HG02885 (cell line): Measurements from ENCODE around the gene EFR3B.

ENCODE experiments used
- ATAC-seq: cut with Tn5 transposase; IDR thresholded peaks from one replicate; pipeline ENCODE4 v1.9.1; 2021; ENCODE audit warnings: mild to moderate bottlenecking; ENCODE audit not compliant: unreplicated experiment, poor library complexity

Gene EFR3B

DNA sequence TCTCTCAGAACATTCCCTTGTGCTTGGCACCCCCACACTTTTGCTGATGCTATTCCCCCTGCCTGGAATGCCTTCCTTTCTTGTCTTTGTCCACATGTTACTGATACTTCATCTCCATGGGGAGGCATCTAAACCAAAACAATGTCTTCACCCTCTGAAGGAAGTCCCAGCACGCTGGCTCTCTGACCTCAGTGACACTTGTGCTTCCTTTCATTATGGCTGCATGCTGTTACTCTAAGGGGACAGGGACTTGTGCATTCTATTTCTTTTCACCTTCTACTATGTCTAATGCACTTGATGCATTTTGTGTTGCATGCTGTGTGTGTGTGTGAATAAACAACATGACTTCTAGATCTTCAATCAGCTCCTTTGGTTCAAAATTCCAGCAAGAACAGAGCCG is 24.6 kb downstream of the EFR3B start:
- ATAC-seq: no peak

DNA sequence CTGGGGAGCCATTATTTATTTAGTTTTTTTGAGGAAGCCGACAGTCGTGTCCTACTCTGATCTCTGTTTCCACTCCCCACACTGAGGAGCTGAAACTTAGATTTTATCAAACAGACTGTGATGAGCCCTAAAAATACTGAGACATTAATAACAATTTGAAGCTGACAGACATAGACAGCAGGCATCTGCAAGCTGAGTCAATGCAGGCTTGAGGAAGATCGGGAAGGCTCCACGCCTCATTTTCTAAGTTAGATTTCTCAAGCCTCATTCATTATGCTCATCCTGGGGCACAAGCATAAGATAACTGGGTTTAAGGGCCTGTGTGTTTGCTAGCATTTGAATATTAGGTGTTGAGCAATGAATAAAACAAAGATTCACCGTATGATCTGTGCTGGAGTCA is 26.3 kb downstream of the EFR3B start:
- ATAC-seq: no peak

DNA sequence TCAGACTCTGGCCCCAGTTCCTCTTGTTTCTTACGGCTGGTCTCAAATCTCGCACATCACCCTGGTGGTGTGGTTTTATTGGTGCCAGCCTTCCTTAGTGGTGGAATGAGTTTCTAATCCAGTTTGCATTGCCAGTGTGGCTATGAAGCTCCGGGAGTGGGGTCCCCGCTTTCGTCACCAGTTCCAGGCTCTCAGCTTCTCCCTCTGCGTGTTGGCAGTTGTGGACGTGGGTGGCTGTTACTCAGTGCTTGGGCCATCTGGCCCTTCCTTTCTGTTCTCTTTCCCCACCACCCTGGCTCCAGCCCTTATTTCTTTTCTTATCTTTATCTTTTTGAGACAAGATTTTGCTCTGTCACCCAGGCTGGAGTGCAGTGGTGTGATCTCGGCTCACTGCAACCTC is 30.1 kb downstream of the EFR3B start:
- ATAC-seq: no peak

DNA sequence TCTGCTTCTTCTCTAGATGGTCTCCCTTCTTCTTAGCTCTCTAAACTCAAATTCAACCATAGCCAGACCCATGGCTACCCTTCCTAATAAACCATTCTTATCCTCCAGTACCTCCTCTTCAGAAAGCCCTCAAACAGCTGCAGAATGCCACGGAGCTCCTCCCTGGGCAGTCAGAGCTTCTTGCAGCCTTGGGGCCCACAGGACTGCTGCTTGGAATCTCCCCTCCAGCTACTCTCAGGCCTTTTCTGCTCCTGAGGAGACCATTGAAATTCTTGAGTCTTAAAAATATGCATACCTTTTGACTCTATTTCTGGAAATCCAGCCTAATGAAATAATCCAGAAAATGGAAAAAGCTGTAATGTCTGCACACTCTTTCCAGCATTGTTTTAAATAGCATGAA is 30.7 kb downstream of the EFR3B start:
- no peak for ATAC-seq

DNA sequence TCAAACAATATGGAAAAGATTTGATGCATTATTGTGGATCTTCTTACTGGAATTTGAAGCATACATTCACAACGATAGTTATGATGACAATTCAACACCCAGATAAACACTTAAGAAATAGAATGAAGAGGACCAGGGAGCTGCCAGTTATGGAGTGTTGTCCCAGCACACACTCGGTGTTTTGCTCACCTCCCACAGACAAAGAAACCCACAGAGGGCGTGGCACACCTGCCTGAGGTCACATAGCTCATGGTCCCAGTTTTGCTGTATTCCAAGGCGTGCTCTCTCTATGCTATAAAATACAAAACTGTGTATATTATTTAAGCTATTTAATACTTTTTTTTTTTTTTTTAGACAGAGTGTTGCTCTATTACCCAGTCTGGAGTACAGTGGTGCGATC is 31.1 kb downstream of the EFR3B start:
- no peak for ATAC-seq

DNA sequence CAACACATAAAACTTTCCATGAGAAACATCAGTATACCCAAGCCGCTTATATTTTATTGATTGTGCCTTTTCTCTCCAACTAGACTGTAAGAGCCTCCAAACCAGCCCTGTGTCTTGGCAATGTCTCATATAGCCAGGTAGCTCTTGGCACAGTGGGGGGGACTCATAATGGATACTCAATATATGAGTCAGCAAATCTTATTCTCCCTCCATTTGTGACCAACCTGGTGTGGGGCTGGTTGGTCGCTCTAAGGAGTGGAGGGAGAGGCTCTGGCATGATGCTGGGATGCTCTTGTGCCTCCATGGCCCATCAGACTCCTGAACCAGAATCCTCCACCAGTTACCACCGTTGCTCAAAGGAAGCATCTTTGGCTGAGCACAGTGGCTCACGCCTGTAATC is 32.0 kb downstream of the EFR3B start:
- ATAC-seq: no peak

DNA sequence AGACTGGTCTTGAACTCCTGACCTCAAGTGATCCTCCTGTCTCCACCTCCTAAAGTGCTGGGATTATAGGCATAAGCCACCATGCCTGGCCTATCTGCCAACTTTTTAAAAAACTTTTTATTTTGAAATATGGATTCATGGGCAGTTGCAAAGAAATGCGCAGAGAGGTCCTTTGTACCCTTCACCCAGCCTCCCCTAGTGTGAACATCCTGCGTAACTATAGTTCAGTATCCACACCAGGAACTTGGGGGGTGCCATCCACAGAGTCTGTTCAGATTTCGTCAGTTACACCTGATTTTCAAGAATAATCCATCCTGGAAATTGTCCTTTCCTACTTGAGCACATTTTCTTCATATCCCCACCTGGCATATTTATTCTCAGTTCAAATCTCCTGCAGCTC is 33.0 kb downstream of the EFR3B start:
- no peak for ATAC-seq

DNA sequence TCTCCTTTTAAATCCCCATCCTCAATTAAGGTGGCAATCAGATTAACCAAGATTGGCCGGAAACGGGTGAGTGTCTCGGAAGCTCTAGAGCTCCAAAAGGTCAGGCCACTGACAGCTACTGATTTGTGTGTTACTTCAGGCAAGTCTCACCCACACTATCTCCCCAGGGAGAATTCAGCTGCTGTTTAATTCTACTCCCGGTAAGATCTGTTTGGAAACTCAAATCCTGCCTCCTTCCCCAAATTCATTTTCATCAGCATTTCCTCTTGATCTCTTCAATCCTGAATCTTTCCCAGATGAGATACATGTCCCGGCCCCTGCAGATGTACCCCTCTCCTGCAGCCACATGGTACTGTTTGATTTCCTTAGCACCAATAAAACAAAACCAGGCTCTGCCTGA is 34.9 kb downstream of the EFR3B start:
- ATAC-seq: no peak

DNA sequence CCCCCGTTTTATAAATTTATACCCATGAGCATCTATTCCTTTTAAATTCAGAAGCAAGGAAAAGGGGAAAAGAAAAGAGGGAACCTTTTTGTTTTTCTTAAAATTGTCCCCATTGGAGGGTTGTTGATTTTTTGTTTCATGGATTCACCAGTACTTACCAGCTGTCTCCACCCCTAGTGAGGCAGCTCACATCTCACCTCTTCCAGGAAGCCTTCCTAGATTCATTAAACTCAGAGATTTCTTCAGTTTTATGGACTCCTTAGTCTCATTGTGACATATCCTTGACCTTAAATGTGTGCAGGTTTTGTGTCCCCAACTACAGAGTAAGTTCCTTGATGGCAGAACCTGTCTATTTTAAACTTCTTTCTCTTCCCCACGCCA is 35.9 kb downstream of the EFR3B start:
- ATAC-seq: no peak

DNA sequence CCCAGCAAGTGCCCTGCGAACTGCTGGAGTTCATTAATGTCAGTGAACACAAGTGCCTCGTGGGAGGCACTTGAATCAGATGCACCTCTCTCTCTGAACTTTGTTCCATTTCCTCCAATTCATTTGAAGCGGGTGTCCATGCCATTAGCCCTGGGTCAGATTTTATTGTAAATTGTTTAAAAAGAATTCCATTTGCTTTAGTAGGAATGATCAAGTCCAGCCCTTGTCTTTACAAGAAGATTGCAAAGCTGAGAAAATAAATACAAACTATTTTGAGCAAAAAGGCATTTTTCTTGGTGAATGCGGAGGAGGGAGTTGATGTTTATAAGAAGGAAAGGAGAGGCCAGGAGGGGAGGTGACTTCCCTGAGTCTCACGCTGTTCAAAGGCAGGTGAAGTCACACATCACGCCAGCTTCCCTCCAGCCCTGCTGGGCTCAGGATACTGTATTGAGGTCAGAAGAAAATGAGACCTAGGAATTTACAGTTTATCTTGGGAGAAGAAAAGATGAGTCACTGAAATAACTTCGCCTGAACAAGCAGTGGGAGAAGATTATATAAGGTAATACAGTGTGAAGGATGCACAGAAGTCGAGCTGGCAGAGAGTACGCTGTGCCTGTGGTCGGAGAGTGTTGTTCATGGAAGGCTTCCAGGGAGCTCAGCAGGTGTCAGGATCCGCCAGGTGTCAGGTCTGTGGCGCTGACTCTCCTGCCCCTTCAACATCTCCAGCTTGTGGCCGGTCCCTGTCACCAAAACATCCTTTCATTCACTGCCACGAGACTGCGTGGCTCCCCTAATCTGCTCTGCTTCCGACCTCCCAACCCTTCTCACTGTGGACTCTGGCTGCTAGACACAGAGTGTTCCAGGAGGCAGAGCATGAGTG is 36.5 kb downstream of the EFR3B start:
- ATAC-seq: no peak

DNA sequence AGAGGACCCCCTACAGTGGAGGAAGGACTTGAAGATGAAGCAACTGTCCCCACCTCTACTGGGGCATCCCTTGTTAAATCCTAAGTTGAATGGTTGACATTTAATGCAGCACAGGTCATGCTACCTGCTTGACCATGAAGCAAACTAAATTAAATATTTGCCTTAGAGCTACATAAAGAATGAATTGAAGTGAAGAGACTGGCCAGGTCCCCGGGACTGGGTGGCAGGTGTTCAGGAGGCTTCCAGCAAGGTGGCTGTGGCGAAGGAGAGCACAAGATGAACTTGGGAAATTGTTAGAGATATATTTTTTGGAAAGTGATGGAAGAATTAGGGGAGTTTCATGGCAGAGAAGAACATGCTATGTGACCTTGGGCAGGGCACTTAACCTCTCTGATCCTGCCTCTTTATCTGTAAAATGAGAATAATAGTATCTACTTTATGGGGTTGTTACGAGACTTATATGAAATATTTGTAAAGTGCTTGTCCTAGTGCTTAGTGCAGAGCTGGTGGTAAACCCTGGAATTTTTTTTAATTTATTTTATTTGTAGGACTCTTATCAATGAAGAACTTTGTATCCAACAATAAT is 37.3 kb downstream of the EFR3B start:
- ATAC-seq: no peak

DNA sequence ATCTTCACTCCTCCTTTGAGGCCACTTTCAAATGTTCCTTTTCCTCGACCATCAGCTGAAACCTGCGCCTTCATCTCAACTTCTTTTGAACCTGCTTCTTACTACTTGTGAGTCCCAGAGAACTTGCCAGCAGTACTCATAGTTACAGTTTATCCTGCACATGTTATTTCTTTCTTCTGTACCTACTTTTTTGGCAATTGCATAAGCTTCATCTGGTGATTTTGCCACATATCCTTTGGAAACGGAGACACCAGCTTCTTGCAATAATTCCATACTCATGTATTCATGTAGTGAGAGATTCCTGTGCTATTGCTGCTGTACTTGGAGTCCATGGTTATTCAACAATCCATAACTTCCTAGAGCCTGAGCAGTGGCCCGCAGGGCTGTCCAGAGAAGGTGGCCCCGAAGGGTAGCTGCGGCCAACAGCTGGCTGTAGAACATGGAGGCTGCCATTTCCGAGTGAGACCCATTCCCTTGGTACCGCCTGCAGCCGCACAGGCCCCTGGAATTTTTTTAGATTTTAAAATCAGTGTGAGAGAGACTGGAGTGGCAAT is 39.4 kb downstream of the EFR3B start:
- no peak for ATAC-seq

DNA sequence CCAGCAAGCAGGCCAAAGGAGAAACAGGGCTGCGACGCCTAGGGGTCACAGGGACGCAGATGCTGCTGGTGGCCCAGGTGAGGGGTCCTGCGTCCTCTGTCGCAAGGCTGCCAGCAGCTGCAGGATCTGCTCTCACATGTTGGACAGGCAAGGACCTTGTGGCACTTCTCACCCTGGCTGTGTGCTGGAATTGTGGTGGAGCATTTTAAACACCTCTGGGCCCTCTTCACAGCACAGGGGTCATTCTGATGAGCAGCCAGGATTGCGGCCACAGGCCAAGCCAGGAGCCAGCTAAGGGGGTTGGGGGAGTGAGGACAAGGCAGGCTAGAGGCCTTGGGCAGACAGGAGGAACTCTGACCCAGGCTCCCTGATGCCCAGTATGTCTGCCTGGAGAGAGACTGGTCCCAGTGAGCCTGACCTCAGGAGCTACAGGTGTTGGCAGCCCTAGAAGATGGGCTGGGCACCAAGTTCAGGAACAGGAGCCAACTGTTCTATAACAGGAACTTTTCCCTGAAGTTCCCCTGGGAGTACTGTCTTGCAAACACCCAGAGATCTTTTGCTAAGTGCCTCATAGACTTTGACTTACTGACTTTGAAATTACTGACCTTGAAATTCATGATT is 40.2 kb downstream of the EFR3B start:
- no peak for ATAC-seq

DNA sequence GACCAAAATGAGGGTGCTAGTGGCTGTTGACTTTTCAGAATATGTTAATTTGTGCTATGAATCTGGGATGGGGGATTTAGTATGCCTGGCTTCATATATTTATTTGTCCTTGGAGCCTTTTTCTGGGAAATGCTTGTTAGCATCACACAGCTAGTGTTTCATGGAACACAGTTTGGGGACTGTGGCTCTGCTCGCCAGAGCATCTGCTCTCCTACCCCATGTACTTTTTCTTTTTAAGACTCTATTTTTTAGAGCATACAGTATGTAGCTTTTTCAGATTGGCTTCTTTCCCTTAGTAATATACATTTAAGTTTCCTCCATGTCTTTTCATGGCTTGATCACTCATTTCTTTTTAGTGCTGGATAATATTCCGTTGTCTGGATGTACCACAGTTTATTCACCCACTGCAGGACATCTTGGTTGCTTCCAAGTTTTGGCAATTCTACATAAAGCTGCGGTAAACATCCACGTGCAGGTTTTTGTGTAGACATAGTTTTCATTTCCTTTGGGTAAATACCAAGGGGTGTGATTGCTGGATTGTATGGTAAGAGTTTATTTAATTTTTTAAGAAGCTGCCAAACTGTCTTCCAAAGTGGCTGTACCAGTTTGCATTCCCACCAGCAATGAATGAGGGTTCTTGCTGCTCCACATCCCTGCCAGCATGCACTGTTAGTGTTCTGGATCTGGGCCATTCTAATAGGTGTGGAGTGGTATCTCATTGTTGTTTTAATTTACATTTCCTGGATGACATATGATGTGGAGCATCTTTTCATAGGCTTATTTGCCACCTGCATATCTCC is 44.1 kb downstream of the EFR3B start:
- ATAC-seq: no peak

DNA sequence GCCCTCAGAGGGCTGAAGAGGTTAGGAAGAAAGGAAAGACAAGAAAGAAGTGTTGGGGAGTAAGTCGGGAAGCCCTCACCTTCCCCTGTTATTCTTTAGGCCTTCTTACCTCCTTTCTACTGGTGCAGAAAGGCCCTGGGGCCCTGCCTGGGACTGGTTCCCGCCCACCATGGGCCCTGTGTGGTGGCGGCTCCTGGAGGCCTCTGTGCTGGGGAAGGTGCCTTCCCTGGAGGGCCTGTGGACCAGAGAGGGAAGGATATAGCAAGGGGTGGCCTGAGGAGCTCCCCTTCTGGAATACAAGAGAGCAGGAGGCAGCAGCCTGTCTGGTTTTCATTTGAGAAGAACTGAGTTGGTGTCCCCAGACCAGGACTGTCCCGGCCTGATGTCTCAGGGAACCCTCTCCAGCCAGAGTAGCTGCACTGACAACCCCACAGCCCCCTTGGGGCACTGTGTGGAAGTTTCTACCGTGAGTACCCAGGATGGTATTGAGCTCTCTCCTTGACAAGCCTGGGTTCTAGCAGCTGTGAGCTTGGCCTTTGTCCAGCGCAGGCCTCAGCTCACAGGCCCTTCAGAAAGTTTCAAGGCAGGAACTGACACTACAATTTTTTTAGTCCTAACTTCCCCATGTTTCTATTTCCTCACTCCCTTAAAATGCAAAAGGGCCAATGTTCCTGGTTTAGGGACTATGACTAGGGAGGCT is 47.1 kb downstream of the EFR3B start:
- ATAC-seq: no peak

DNA sequence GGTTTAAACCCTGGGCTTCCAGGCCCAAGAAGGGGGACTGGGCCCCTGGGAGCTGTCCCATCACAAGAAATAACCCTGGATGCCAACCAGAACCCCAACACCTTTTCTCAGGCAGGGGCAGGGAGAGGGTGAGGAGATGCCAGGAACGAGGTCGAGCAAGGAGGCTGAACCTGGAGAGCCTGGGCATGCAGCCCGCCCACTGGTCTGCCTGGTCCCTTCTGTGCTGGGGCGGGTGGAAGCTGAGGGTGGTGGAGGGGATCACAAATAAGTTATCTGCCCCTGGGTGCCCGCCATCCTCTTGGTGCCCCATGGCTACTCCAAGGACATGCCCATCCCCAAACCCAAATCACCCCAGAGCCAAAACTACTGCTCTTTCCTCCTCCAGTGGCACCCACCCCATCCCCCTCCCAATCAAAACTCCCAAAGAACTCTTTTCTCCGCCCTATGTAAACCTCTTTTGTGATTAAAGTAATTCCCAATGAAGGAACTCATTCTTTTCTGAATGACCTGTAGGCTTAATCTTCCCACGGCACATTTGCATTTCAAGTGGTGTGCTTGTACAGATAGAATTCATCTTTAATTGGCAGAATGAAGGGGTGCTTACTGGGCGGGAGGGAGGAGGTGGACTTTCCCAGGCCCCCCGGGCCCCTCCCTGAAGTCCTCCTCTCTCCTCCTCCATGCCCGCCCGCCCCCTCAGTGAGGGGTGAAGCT is 47.9 kb downstream of the EFR3B start:
- ATAC-seq: no peak

DNA sequence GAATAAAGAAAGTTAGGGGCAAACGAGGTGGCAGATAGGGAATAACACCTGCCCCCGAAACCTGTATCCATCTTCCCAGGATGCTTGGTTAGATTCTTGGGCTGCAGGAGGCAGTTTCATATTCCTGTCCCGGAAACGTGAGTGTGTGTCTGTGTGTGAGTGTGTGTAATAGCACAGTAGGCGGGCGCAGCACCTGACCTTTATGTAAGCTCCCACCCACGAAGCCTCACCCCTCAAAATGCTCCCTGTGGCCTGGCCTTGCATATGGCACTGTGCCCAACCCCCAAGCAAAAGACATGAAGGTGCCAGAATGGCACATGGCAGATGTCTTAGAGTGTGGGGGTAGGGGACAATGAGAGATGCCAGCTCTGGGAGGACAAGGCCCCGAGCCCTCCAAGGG is 48.9 kb downstream of the EFR3B start:
- no peak for ATAC-seq

DNA sequence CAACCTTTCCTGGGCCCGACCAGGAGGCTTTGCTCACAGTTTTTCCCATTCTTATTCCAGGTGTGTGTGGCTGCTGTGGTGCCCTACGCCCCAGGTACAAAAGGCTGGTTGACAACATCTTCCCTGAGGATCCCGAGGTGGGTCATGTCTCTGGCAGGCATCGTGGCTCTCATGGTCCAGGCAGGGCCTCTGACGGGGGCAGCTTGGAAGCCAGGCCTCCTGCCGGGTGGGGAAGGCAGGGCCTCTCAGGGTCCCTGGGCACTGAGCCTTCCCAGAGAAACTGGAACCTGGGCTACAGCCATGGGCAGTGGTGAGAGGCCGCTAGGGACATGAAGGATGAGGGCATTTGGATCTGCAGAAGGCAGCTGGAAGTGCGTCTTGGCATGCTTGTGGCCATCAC is 49.4 kb downstream of the EFR3B start:
- ATAC-seq: no peak

DNA sequence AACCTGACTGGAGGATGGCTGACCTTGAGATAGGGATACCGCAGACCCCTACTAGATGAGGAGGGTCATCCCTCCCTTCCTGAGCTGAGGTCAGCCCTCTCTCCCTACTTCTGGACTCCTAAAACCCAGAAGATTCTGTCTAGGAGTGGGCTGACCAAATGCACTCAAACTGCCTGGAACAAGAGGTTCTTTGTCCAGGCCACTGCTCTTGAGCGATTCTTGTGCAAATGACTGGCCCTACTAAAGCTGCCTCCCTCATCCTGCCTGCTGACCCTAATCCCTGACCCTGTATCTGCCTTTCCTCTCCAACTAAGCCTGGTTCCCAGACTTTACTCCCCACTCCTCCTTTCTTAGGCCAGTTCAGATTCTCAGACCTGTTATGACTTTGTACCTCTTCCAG is 56.2 kb downstream of the EFR3B start:
- ATAC-seq: no peak
